Large intestine (tissue), 12 donors: ENCODE data around the gene ELOF1. TPM values are rescaled to one million over a fixed set of nuclear protein-coding genes. Genes with fewer than 3 reads are reported as not detected.
"Not testable (repeated sequence)": the region's sequence is repeated elsewhere in the genome, so short reads cannot be mapped to it uniquely, and the experiment has no call there.

Experiments
- DNase-seq, 2 donors: peaks; one replicate each; pipeline versions ENCODE4 v3.0.0 to v3.0.0-alpha.2; 2013
- H3K27ac ChIP-seq: one replicate; pipeline ENCODE4 v1.5.1; 2013; ENCODE audit warnings: low read length
- H3K27me3 ChIP-seq: 2 replicates; pipeline ENCODE4 v1.6.1; 2013; ENCODE audit warnings: low read length; ENCODE audit not compliant: control insufficient read depth, insufficient read depth
- H3K36me3 ChIP-seq: 2 replicates; pipeline ENCODE4 v1.6.1; 2013; ENCODE audit warnings: low read length; ENCODE audit not compliant: control insufficient read depth, insufficient read depth
- H3K4me1 ChIP-seq: one replicate; pipeline ENCODE4 v1.6.1; 2013; ENCODE audit warnings: low read length; ENCODE audit not compliant: control insufficient read depth, insufficient read depth
- H3K4me3 ChIP-seq: one replicate; pipeline ENCODE4 v1.5.1; 2013; ENCODE audit warnings: low read length
- H3K9me3 ChIP-seq: one replicate; pipeline ENCODE4 v1.6.1; 2013; ENCODE audit warnings: mild to moderate bottlenecking, low read depth, low read length, moderate library complexity; ENCODE audit not compliant: control insufficient read depth
- WGBS: methylation state at CpG from one replicate; pipeline ENCODE4 v1.1.5; 2013; ENCODE audit warnings: low lambda C conversion rate; ENCODE audit not compliant: insufficient coverage; 5-methylcytosine and 5-hydroxymethylcytosine counted together
- long read RNA-seq, 11 donors: transcript quantifications; one replicate each; lab custom pipeline, GENCODE V29; 2026
- polyA plus RNA-seq: library from polyadenylated mRNA; unstranded; fragments of 120-200 nt; gene quantifications from one replicate; pipeline ENCODE4 v1.2.1, GENCODE V29; 2013

Gene ELOF1
- polyA plus RNA-seq, result 44.7 TPM
- long read RNA-seq, donor 1, transcript ELOF1-201 (4 exons, 1,019 nt), result major isoform, 19 of 19 reads
- long read RNA-seq, donor 1, partial matches to known transcripts, result 0 of 19 reads
- long read RNA-seq, donor 1, other reads (novel, unspliced or antisense), result 0 of 19 reads
- long read RNA-seq, donor 2, transcript ELOF1-201 (4 exons, 1,019 nt), result major isoform, 25 of 30 reads
- long read RNA-seq, donor 2, partial matches to known transcripts, result 5 of 30 reads
- long read RNA-seq, donor 2, other reads (novel, unspliced or antisense), result 0 of 30 reads
- long read RNA-seq, donor 3, result 0 reads
- long read RNA-seq, donor 4, partial matches to known transcripts, result 0 of 3 reads
- long read RNA-seq, donor 4, other reads (novel, unspliced or antisense), result 0 of 3 reads
- long read RNA-seq, donor 5, transcript ELOF1-201 (4 exons, 1,019 nt), result major isoform, 12 of 12 reads
- long read RNA-seq, donor 5, partial matches to known transcripts, result 0 of 12 reads
- long read RNA-seq, donor 5, other reads (novel, unspliced or antisense), result 0 of 12 reads
- long read RNA-seq, donor 6, transcript ELOF1-201 (4 exons, 1,019 nt), result major isoform, 11 of 11 reads
- long read RNA-seq, donor 6, partial matches to known transcripts, result 0 of 11 reads
- long read RNA-seq, donor 6, other reads (novel, unspliced or antisense), result 0 of 11 reads
- long read RNA-seq, donor 7, transcript ELOF1-201 (4 exons, 1,019 nt), result major isoform, 6 of 11 reads
- long read RNA-seq, donor 7, partial matches to known transcripts, result 5 of 11 reads
- long read RNA-seq, donor 7, other reads (novel, unspliced or antisense), result 0 of 11 reads
- long read RNA-seq, donor 8, transcript ELOF1-201 (4 exons, 1,019 nt), result major isoform, 21 of 30 reads
- long read RNA-seq, donor 8, partial matches to known transcripts, result 8 of 30 reads
- long read RNA-seq, donor 8, other reads (novel, unspliced or antisense), result 0 of 30 reads
- long read RNA-seq, donor 9, transcript ELOF1-201 (4 exons, 1,019 nt), result major isoform, 14 of 24 reads
- long read RNA-seq, donor 9, partial matches to known transcripts, result 9 of 24 reads
- long read RNA-seq, donor 9, other reads (novel, unspliced or antisense), result 0 of 24 reads
- long read RNA-seq, donor 10, transcript ELOF1-201 (4 exons, 1,019 nt), result major isoform, 24 of 34 reads
- long read RNA-seq, donor 10, partial matches to known transcripts, result 10 of 34 reads
- long read RNA-seq, donor 10, other reads (novel, unspliced or antisense), result 0 of 34 reads
- long read RNA-seq, donor 11, transcript ELOF1-201 (4 exons, 1,019 nt), result major isoform, 13 of 13 reads
- long read RNA-seq, donor 11, partial matches to known transcripts, result 0 of 13 reads
- long read RNA-seq, donor 11, other reads (novel, unspliced or antisense), result 0 of 13 reads

GRCh38 chr19:11558881-11559828, at the start of gene ELOF1:
Gene ELOF1, minus strand, starts transcription at chr19:11559230. Its CDS starts 4,883 bp downstream, at chr19:11554347.
- Histone ChIP-seq H3K36me3 (peaks cover 16% of the 10 kb centered on the region), H3K27me3 (no peaks in the 10 kb centered on the region), H3K4me3 (peak within 1 kb of the TSS; percentile 79), H3K9me3 (no peaks in the 10 kb centered on the region), H3K27ac (peak within 1 kb of the TSS; percentile 84), H3K4me1 (peaks cover 8% of the 10 kb centered on the region)
- DNase-seq, result peak; percentile 99
- no CpG with 5 or more reads among the region's 57 CpGs for WGBS

GRCh38 chr19:11606484-11606883, 47.5 kb upstream of the ELOF1 start:
- no CpG with 5 or more reads among the region's 8 CpGs for WGBS
- peaks cover 33% of the 10 kb centered on the region for H3K36me3 ChIP-seq
- no peaks in the 10 kb centered on the region for H3K27me3 ChIP-seq
- H3K4me1 ChIP-seq, result no peaks in the 10 kb centered on the region
- no peak overlapping the region for H3K27ac ChIP-seq
- H3K9me3 ChIP-seq, result no peaks in the 10 kb centered on the region
- no peak overlapping the region for H3K4me3 ChIP-seq
- no peak for DNase-seq

- not testable (repeated sequence) for H3K4me3 ChIP-seq, DNase-seq, H3K9me3 ChIP-seq, H3K27me3 ChIP-seq, H3K4me1 ChIP-seq, H3K27ac ChIP-seq
- WGBS, result 100% methylated on average over 1 of the region's 8 CpGs
- H3K36me3 ChIP-seq, result peaks cover 20% of the 10 kb centered on the region
Observed at GRCh38 chr19:11599704-11600103, 40.7 kb upstream of the ELOF1 start.

- DNase-seq, result no peak
- Histone ChIP-seq H3K36me3 (peaks cover 11% of the 10 kb centered on the region), H3K27me3 (no peaks in the 10 kb centered on the region), H3K4me3 (no peak overlapping the region), H3K9me3 (no peaks in the 10 kb centered on the region), H3K4me1 (peaks cover 5% of the 10 kb centered on the region), H3K27ac (no peak overlapping the region)
- WGBS, result no CpG with 5 or more reads among the region's 2 CpGs
Observed at GRCh38 chr19:11598746-11599145, 39.7 kb upstream of the ELOF1 start.

- no peak for DNase-seq
- peak overlapping the region; percentile 97 for H3K4me3 ChIP-seq
- no peaks in the 10 kb centered on the region for H3K27me3 ChIP-seq
- H3K27ac ChIP-seq, result peak overlapping the region; percentile 97
- 66% methylated on average over 4 of the region's 10 CpGs for WGBS
- H3K4me1 ChIP-seq, result peaks cover 5% of the 10 kb centered on the region
- peaks cover 10% of the 10 kb centered on the region for H3K36me3 ChIP-seq
- H3K9me3 ChIP-seq, result no peaks in the 10 kb centered on the region
Observed at GRCh38 chr19:11598103-11598483, 39.1 kb upstream of the ELOF1 start.

GRCh38 chr19:11597202-11598102, 38.4 kb upstream of the ELOF1 start, which contains the start of gene ZNF627:
Gene ZNF627, plus strand, starts transcription at chr19:11597483. Its CDS starts 145 bp downstream, at chr19:11597628.
- WGBS, result no CpG with 5 or more reads among the region's 67 CpGs
- H3K27me3 ChIP-seq, result no peaks in the 10 kb centered on the region
- peak; percentile 99 for DNase-seq
- peaks cover 6% of the 10 kb centered on the region for H3K36me3 ChIP-seq
- peak within 1 kb of the TSS; percentile 97 for H3K4me3 ChIP-seq
- H3K9me3 ChIP-seq, result no peaks in the 10 kb centered on the region
- peak within 1 kb of the TSS; percentile 97 for H3K27ac ChIP-seq
- H3K4me1 ChIP-seq, result peaks cover 5% of the 10 kb centered on the region

- 100% methylated on average over 1 of the region's 10 CpGs for WGBS
- no peak overlapping the region for H3K27ac ChIP-seq
- H3K4me1 ChIP-seq, result peaks cover 5% of the 10 kb centered on the region
- peaks cover 2% of the 10 kb centered on the region for H3K36me3 ChIP-seq
- DNase-seq, result no peak
- no peak overlapping the region for H3K4me3 ChIP-seq
- no peaks in the 10 kb centered on the region for H3K9me3 ChIP-seq
- no peaks in the 10 kb centered on the region for H3K27me3 ChIP-seq
Observed at GRCh38 chr19:11596156-11596555, 37.1 kb upstream of the ELOF1 start.

- no peak for DNase-seq
- no CpG with 5 or more reads among the region's 4 CpGs for WGBS
Observed at GRCh38 chr19:11594084-11594483, 35.1 kb upstream of the ELOF1 start.

More at GRCh38 chr19:11594084-11594483, 35.1 kb upstream of the ELOF1 start:
- Histone ChIP-seq H3K36me3 (no peaks in the 10 kb centered on the region), H3K4me1 (peaks cover 5% of the 10 kb centered on the region), H3K27me3 (no peaks in the 10 kb centered on the region), H3K27ac (no peak overlapping the region), H3K4me3 (no peak overlapping the region), H3K9me3 (no peaks in the 10 kb centered on the region)
